Measurements from ENCODE around the gene PTMS.

Gene PTMS

DNA sequence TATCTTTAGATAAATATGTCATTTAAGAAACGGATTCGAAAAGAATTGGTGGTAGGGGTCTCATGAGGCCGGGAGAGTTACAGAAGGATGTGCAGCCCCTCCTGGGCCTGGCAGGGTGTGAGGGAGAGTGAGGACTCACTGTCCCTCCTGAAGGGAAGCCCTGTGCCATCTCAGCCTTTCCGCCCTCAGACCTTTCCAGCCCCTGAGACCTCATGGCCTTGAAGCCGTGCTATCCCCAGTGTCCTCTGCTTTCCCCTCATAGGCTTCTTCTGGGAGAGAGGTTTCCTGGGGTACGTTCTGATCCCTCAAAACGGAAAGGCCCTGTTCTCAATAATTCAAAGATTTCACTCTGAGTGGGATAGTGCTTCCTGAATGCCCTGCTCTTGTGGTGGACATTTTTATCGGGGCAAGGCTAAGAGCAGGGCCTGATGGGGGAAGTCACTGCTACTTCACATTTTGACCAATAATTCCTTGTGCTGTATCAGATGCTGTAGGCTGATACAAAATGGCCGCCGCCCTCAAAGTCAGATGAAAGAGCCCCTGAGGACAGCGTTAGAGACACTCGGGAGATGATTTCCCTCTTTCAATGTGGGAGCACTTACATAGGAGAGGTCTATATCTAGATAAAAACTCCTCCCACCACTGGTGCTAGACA lies 24.5 kb downstream of the PTMS start:
- no peak for DNase-seq

- DNase-seq, result no peak
These were observed 25.9 kb downstream of the PTMS start for GRCh38 chr12:6791931-6792520.

DNA sequence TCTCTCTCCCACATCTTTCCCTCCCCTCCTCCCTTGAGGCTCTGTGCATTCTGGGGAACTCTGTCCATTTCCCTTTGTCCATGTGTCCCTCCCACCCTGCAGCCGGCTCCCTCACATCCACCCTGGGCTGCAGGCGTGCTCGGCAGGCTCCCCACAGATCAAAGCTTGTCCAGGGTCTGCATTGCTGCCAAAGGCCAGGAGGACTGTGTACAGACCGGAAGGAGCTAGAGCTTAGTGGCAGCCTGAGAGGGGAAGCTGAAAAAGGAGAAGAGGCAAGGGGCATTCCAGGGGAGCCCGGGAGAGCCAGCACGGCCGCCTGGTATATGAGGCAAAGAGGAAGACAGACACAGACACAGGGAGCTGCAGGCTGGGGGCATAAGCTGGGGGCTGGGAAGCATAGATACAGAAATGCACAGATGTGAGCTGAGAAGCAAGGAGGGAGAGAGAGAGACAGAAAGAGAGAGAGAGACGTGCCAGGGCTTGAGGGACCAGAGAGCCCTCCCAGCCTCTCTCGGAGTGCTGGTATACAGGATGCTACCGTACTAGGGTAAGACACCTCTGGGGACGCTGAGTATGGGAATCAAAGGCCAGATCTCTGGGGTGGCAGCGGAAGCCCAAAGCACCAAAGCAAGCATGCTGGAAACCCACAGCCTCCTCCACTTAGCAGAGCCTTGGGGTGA lies 26.5 kb downstream of the PTMS start:
- no peak for DNase-seq

- no peak for DNase-seq
These were observed 28.9 kb downstream of the PTMS start for GRCh38 chr12:6795088-6795487.

GRCh38 chr12:6796576-6796975 lies 30.4 kb downstream of the PTMS start:
- DNase-seq, result no peak

- no peak for DNase-seq
These were observed 33.0 kb downstream of the PTMS start for GRCh38 chr12:6799147-6799546.

DNA sequence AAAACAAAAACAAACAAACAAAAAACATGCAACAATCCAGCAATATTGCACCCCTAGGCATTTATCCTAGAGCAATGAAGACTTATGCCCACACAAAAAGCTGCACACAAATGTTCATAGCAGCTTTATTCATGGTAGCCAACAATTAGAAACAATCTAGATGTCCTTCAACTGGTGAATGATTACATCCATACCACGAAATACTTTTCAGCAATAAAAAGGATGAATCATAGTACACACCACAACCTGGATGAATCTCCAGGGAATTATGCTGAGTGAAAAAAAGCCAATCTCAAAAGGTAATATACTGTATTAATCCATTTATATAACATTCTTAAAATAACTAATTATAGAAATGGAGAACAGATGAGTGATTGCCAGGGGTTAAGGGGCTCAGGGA lies 41.0 kb downstream of the PTMS start:
- no peak for DNase-seq

DNA sequence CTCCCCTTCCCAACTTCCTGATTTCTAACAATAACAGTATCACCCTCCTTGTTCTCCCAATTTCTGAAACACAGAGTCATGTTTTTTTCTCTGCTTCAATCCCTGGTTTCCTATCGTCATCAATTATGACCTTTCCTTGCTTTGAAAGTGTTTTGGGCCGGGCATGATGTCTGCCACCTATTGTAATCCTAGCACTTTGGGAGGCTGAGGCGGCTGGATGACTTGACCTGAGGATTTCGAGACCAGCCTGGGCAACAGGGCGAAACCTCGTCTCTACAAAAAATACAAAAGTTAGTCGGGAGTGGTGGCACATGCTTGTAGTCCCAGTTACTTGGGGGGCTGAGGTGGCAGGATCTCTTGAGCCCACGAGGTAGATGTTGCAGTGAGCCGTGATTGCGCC lies 42.9 kb downstream of the PTMS start:
- DNase-seq, result no peak

DNA sequence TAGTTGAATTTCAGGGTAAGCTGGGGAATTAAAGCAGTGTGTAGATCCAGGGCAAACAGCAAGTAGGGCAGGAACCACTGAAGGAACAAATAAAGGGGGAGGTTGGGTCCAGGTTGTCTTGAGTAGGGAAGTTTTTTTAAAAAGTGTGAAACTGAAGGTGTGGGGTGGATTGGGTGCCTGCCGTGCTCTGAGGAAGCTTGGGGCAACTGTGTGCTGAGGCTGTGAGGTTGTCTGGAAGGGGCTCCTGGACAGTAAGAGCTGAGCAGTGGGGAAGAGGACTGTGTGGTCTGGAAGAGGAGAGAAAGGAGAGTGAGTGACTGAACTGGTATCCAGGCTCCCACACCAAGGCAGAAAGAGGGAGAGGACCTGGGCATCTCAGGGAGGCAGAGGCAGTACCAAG lies 44.6 kb downstream of the PTMS start:
- DNase-seq, result no peak

DNA sequence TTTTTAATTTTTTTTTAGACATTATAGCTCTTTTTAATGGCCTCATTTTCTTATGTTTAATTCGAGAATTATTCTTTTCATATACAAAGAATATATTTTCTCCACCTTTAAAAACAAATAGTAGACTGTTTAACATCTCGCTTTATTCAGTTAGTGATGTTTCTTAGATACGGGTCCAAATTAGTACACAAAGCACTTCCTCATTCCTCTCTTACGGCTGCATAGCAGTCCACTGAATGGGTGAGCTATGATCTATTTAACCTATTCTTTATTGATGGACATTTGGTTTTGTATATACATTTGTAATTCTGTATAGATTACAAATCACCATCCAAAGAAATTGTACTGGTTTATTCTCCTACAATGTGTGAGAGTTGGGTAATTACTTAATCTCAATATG lies 47.2 kb downstream of the PTMS start:
- no peak for DNase-seq

DNA sequence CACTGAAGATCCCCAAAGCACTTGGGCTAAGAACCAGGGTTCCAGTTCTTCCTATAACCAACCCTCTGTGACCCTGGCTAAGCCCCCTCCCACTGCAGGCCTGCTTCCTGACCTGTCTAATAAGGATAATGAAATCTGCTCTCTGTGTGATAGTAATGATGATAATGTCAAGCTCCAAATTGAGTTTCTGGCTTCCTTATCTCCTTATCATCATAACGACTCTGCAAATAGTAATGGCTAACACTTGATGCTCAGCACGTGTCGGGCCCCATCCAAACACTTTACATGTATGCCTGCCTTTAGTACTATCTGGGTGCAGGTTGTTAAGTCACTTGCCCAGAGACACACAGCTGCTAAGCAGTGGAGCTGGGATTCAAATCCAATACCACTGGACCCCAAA lies 50.4 kb downstream of the PTMS start:
- no peak for DNase-seq

DNA sequence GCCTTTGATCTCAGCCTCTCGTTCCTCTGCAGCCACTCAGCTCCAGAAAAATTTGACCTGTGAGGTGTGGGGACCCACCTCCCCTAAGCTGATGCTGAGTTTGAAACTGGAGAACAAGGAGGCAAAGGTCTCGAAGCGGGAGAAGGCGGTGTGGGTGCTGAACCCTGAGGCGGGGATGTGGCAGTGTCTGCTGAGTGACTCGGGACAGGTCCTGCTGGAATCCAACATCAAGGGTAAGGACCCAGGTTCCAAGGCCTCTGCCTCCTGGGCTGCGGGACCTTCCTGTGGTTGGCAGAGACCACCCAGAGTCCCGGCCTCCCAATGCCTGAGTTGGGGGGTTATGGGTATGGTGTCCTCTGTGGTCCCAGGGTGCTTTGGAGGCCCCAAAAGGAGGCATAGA lies 50.9 kb downstream of the PTMS start:
- no peak for DNase-seq

- no peak for DNase-seq
These were observed 51.5 kb downstream of the PTMS start for GRCh38 chr12:6817662-6818157.

DNA sequence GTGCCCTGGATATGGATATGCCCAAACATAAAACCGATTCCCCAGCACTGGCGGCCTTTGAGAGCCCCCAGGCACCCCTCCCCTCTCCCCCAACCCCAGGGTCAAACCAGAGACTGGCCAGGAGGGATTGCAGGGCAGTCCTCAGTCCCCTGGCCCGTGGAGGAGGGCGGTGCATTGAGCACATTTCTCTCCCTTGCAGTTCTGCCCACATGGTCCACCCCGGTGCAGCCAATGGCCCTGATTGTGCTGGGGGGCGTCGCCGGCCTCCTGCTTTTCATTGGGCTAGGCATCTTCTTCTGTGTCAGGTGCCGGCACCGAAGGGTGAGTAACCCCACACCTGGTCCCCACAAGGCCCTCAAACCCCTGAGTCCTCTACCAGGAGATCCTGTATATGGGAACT lies 52.1 kb downstream of the PTMS start:
- no peak for DNase-seq

- DNase-seq, result no peak
These were observed 52.5 kb downstream of the PTMS start for GRCh38 chr12:6818645-6819044.

DNA sequence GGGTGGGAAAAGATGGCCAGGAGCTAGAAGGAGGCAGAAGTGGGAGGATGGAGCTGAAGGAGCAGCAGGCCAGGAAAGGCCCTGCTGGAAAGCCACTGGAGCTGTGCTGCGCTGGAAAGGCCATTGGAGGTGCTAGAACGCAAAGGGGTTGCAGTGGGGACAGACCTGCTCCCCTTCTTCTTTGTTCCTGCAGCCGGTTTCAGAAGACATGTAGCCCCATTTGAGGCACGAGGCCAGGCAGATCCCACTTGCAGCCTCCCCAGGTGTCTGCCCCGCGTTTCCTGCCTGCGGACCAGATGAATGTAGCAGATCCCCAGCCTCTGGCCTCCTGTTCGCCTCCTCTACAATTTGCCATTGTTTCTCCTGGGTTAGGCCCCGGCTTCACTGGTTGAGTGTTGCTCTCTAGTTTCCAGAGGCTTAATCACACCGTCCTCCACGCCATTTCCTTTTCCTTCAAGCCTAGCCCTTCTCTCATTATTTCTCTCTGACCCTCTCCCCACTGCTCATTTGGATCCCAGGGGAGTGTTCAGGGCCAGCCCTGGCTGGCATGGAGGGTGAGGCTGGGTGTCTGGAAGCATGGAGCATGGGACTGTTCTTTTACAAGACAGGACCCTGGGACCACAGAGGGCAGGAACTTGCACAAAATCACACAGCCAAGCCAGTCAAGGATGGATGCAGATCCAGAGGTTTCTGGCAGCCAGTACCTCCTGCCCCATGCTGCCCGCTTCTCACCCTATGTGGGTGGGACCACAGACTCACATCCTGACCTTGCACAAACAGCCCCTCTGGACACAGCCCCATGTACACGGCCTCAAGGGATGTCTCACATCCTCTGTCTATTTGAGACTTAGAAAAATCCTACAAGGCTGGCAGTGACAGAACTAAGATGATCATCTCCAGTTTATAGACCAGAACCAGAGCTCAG lies 53.2 kb downstream of the PTMS start:
- DNase-seq, result no peak

DNA sequence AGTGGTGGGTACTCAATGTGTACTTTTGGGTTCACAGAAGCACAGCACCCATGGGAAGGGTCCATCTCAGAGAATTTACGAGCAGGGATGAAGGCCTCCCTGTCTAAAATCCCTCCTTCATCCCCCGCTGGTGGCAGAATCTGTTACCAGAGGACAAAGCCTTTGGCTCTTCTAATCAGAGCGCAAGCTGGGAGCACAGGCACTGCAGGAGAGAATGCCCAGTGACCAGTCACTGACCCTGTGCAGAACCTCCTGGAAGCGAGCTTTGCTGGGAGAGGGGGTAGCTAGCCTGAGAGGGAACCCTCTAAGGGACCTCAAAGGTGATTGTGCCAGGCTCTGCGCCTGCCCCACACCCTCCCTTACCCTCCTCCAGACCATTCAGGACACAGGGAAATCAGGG lies 54.0 kb downstream of the PTMS start:
- no peak for DNase-seq

Measured in activated CD4-positive, CD25-positive, alpha-beta regulatory T cell (primary cell).